Colonic mucosa (tissue), 4 donors: ENCODE data around the gene SH3GLB1. TPM values are rescaled to one million over a fixed set of nuclear protein-coding genes. Genes with fewer than 3 reads are reported as not detected.
A peak's percentile ranks its signal among the peaks of the same experiment; 100 is the strongest.

Experiments
- DNase-seq: peaks from one replicate; pipeline ENCODE4 v3.0.0-alpha.2; 2020
- H3K27ac ChIP-seq: fragments of 200-600 bp; one replicate; pipeline ENCODE4 v1.8.0; 2021
- H3K27me3 ChIP-seq: fragments of 200-600 bp; one replicate; pipeline ENCODE4 v1.8.0; 2021
- H3K36me3 ChIP-seq: fragments of 200-600 bp; one replicate; pipeline ENCODE4 v1.8.0; 2021
- H3K4me1 ChIP-seq: fragments of 200-600 bp; one replicate; pipeline ENCODE4 v1.8.0; 2021; ENCODE audit warnings: mild to moderate bottlenecking
- H3K4me3 ChIP-seq: fragments of 200-600 bp; one replicate; pipeline ENCODE4 v1.8.0; 2021
- H3K9ac ChIP-seq, 2 donors: one replicate each; pipeline ENCODE4 v1.7.0; 2013; ENCODE audit warnings: control low read depth in 2 of 2, low read depth in 2 of 2, low read length in 2 of 2
- H3K9me3 ChIP-seq: fragments of 200-600 bp; one replicate; pipeline ENCODE4 v1.8.0; 2021
- intact Hi-C: fragments of 100-400 bp; cut with DNase I; formaldehyde crosslinking; loops from one replicate; pipeline ENCODE4 v1.14.1; 2022
- total RNA-seq, 2 donors: library from RNA; stranded (reverse); fragmentation: NEBNext Ultra II Directional in 1 of 2; extraction: Animal tissue kit (Norgen Biotek cat#: 25700) in 1 of 2; gene quantifications; one replicate each; pipeline ENCODE4 v1.2.1, GENCODE V29; 2021
- TF ChIP-seq, protein P1 (sequence below): fragments of 200-600 bp; IDR thresholded peaks from one replicate; pipeline ENCODE4 v1.8.0; 2022; ENCODE audit warnings: antibody characterized with exemption, mild to moderate bottlenecking
- donor health status: healthy.
- donor health status: DM: no; HTN: no; CAD: no.
- donor health status: DM: no; HTN: no; CAD: no.

SH3GLB1 gene
- total RNA-seq, 2 donors from 2014 or later, result 76.7 to 134 TPM

DNA sequence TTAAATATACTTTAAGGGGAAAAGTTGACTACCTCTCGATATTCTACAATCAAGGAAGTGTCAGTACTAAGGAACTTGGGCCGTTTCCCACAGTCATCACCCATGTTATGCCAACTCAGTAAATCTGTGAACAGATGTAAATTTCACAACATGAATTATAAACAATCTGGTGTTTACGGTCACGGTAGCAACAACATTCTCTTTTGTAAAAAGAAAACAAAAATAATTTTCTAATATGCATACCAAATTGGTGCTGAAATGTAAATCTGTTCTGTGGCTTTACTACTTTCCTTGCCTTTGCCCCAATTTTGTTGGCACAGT is 1.2 kb downstream of the SH3GLB1 start:
- peak overlapping the region; percentile 100 for H3K27ac ChIP-seq
- peak overlapping the region; percentile 89 for H3K4me3 ChIP-seq
- no peak for DNase-seq
- peaks cover 4% of the 10 kb centered on the region for H3K4me1 ChIP-seq
- no peaks in the 10 kb centered on the region for H3K9me3 ChIP-seq
- H3K9ac ChIP-seq, result peak overlapping the region; percentile 93 to 95
- no peaks in the 10 kb centered on the region for H3K36me3 ChIP-seq
- no peaks in the 10 kb centered on the region for H3K27me3 ChIP-seq
- intact Hi-C loops, result no loop called here
- TF ChIP-seq, protein P1, sequence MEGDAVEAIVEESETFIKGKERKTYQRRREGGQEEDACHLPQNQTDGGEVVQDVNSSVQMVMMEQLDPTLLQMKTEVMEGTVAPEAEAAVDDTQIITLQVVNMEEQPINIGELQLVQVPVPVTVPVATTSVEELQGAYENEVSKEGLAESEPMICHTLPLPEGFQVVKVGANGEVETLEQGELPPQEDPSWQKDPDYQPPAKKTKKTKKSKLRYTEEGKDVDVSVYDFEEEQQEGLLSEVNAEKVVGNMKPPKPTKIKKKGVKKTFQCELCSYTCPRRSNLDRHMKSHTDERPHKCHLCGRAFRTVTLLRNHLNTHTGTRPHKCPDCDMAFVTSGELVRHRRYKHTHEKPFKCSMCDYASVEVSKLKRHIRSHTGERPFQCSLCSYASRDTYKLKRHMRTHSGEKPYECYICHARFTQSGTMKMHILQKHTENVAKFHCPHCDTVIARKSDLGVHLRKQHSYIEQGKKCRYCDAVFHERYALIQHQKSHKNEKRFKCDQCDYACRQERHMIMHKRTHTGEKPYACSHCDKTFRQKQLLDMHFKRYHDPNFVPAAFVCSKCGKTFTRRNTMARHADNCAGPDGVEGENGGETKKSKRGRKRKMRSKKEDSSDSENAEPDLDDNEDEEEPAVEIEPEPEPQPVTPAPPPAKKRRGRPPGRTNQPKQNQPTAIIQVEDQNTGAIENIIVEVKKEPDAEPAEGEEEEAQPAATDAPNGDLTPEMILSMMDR, result no peak

DNA sequence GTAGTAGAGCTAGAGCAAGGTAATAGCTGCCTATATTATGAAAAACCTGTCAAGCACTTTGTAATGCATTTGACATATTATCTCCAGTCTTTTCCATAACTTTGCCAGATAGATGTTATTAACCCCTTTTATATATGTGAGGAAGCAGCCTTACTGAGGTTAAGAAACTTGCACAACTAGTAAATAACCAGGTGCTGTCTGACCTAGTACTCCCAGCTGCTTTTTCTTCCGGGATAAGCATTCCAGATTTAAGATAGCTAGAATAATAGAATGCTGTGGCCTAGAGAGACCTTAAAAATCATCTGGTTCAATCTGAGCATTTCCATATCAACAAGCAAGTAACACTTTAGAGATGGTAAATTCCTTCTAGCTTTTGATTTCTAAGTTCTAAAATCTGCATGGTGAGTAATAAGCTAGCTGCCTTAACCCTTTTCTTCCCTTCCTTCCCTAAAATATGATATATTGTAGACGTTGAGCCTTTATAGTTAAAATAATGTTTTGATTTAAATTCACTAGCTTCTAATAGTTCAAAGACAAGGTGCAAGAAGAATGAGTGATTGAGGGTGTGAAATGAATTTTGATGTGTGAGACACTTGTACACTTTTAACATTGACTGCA is 1.8 kb downstream of the SH3GLB1 start:
- TF ChIP-seq, protein P1, result no peak
- DNase-seq, result no peak
- Histone ChIP-seq H3K36me3 (no peaks in the 10 kb centered on the region), H3K4me1 (peaks cover 4% of the 10 kb centered on the region), H3K9me3 (no peaks in the 10 kb centered on the region), H3K9ac (peak overlapping the region in 1 of 2 donors; percentile 93), H3K4me3 (peak overlapping the region; percentile 89), H3K27me3 (no peaks in the 10 kb centered on the region), H3K27ac (peak overlapping the region; percentile 100)
- intact Hi-C loops, result no loop called here

DNA sequence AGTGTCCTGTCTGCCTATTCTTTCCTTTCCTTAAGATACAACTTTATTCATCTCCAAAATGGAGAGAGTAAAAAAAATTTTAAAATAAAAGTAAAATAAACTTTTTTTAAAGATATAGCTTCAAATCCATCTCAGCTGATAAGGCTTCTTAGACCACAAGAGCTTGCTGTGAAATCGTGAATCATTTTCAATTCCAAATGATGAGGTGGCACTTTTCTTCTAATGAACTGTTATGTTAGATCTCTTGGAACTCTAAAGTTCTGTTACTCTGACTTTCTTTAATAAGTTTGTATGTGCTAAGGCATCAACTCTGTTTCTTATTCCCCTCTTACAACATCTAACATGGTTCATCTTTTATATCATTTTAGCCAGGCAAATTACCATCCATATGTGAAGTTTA is 4.5 kb downstream of the SH3GLB1 start:
- H3K9ac ChIP-seq, result no peak overlapping the region
- no peak overlapping the region for H3K4me3 ChIP-seq
- H3K4me1 ChIP-seq, result peaks cover 4% of the 10 kb centered on the region
- intact Hi-C loops, result no loop called here
- H3K9me3 ChIP-seq, result no peaks in the 10 kb centered on the region
- no peak overlapping the region for H3K27ac ChIP-seq
- TF ChIP-seq, protein P1, result no peak
- no peak for DNase-seq
- H3K36me3 ChIP-seq, result no peaks in the 10 kb centered on the region
- H3K27me3 ChIP-seq, result no peaks in the 10 kb centered on the region

DNA sequence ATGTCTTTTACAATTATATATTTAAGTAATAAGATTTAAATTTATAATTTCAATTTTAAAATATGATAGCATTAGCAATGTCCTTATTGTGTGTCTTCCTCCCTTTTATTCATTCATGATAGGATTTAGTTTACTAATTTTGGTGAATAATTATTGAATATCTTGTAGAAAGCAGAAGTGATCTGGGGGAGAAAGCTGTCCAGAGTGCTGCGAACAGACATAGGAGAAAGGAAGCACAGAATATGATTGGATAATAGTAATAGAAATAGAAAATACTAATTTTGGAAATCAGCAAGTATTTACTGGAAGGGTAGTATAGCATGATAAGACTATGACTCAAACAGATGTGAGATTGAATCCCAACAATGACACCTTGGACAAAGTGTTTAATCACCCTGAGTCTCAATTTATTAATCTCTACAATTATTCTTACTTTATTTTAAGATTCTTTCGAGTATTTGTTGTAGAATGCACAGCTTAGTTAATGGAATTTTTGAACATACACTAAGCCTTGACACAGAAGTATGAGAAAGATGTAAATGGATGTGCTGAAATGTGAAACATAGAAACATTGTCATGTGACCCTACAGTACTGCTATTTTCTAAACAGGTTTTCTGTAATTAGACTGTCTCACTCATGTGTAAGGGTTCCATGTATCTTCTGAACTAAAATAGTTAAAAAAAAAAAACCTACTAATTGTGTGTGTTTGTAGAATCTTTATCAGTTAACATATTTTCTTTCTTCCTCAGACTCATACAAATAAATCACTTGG is 7.9 kb downstream of the SH3GLB1 start:
- Histone ChIP-seq H3K9me3 (no peaks in the 10 kb centered on the region), H3K4me3 (no peak overlapping the region), H3K27ac (no peak overlapping the region), H3K4me1 (peaks cover 9% of the 10 kb centered on the region), H3K36me3 (no peaks in the 10 kb centered on the region), H3K27me3 (no peaks in the 10 kb centered on the region), H3K9ac (no peak overlapping the region)
- TF ChIP-seq, protein P1, result no peak
- no peak for DNase-seq
- intact Hi-C loops, result no loop called here

DNA sequence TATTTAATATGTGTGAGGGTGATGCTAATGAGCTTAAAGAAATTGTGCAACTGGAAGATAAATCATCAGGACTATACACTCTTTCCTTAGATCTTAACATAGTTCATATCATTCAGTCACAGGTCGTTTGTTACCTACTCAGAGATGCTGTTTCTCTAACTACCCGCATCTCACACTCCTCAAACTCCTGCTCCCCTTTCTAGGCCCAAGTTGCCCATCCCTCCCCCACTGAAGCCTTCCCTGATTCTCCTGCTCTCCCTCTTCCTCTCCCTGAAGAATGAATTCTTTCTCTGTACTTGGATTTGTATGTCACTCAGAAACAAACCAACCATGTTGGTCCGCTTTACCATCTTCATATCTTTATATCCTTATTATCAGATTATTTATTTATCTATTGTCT is 9.1 kb downstream of the SH3GLB1 start:
- Histone ChIP-seq H3K27ac (no peak overlapping the region), H3K9ac (no peak overlapping the region), H3K9me3 (no peaks in the 10 kb centered on the region), H3K36me3 (no peaks in the 10 kb centered on the region), H3K27me3 (no peaks in the 10 kb centered on the region), H3K4me3 (no peak overlapping the region), H3K4me1 (peaks cover 9% of the 10 kb centered on the region)
- DNase-seq, result no peak
- intact Hi-C loops, result no loop called here
- TF ChIP-seq, protein P1, result no peak
